HG03442 (cell line): ENCODE results near the gene C11orf91.
"Not testable (repeated sequence)": the region's sequence is repeated elsewhere in the genome, so short reads cannot be mapped to it uniquely, and the experiment has no call there.

Experiments
- ATAC-seq: cut with Tn5 transposase; IDR thresholded peaks from one replicate; pipeline ENCODE4 v1.9.1; 2021; ENCODE audit warnings: mild to moderate bottlenecking, moderate library complexity; ENCODE audit not compliant: unreplicated experiment

C11orf91 gene

GRCh38 chr11:33670250-33671011 lies 30.2 kb downstream of the C11orf91 start:
- no peak for ATAC-seq

GRCh38 chr11:33669598-33670249 lies 30.9 kb downstream of the C11orf91 start:
- no peak for ATAC-seq

- ATAC-seq = no peak
These were observed 31.6 kb downstream of the C11orf91 start for GRCh38 chr11:33668951-33669596.

GRCh38 chr11:33668468-33668825 lies 32.2 kb downstream of the C11orf91 start:
- ATAC-seq = no peak

- ATAC-seq = no peak
These were observed 32.7 kb downstream of the C11orf91 start for GRCh38 chr11:33667819-33668467.

- ATAC-seq = no peak
These were observed 35.1 kb downstream of the C11orf91 start for GRCh38 chr11:33665350-33666106.

GRCh38 chr11:33664827-33665226 lies 35.8 kb downstream of the C11orf91 start:
- no peak for ATAC-seq

- no peak for ATAC-seq
These were observed 36.5 kb downstream of the C11orf91 start for GRCh38 chr11:33664166-33664565.

GRCh38 chr11:33663121-33663520 lies 37.5 kb downstream of the C11orf91 start:
- no peak for ATAC-seq

- not testable (repeated sequence) for ATAC-seq
These were observed 39.1 kb downstream of the C11orf91 start for GRCh38 chr11:33661526-33661925.

- no peak for ATAC-seq
These were observed 39.7 kb downstream of the C11orf91 start for GRCh38 chr11:33660962-33661361.

- ATAC-seq = no peak
These were observed 41.1 kb downstream of the C11orf91 start for GRCh38 chr11:33659370-33660139.

GRCh38 chr11:33658195-33658900 lies 42.3 kb downstream of the C11orf91 start:
- ATAC-seq = no peak

- ATAC-seq = no peak
These were observed 42.9 kb downstream of the C11orf91 start for GRCh38 chr11:33657757-33658156.

- ATAC-seq = no peak
These were observed 43.9 kb downstream of the C11orf91 start for GRCh38 chr11:33656768-33657167.

GRCh38 chr11:33655842-33656600 lies 44.6 kb downstream of the C11orf91 start:
- peak; percentile 76 for ATAC-seq

- no peak for ATAC-seq
These were observed 46.0 kb downstream of the C11orf91 start for GRCh38 chr11:33654594-33654993.

- no peak for ATAC-seq
These were observed 47.7 kb downstream of the C11orf91 start for GRCh38 chr11:33652930-33653329.

GRCh38 chr11:33652431-33652830 lies 48.2 kb downstream of the C11orf91 start:
- no peak for ATAC-seq
